ENCODE results near the gene DHX16. TPM values are rescaled to one million over a fixed set of nuclear protein-coding genes. Genes with fewer than 3 reads are reported as not detected.
"Not testable (repeated sequence)": the region's sequence is repeated elsewhere in the genome, so short reads cannot be mapped to it uniquely, and the experiment has no call there.

DHX16 gene
- total RNA-seq, 1 donor from 2014 or later = 50.4 TPM

GRCh38 chr6:30678964-30679726, 6.3 kb upstream of the DHX16 start:
- Mint-ChIP-seq H3K27ac (peak overlapping the region; percentile 99), H3K9me3 (no peaks in the 10 kb centered on the region), H3K4me1 (peaks cover 62% of the 10 kb centered on the region), H3K4me3 (peak overlapping the region; percentile 92), H3K27me3 (no peaks in the 10 kb centered on the region), H3K36me3 (ENCODE audit: low read depth) (peaks cover 67% of the 10 kb centered on the region)
- ChIA-PET POLR2A (interaction anchor here (0.6 to 15.3 kb wide), 12 partner anchors 9 to 166 kb away, joined by 3 to 697 read pairs (median 4); partner anchors contain the start of genes GNL1, MDC1, MRPS18B and NRM), CTCF (interaction anchor here (0.6 to 15.7 kb wide), 20 partner anchors 10 to 408 kb away, joined by 3 to 576 read pairs (median 4); partner anchors contain the start of genes C6orf136, FLOT1, MDC1 and NRM)
- ATAC-seq (ENCODE audit: low read depth) = peak; percentile 33
- DNase-seq = peak; percentile 94
- intact Hi-C loops (cut with micrococcal nuclease) = loop anchor here (1.0 to 10.0 kb wide), 2 partner anchors 43 to 224 kb away; no protein-coding TSS in a partner anchor
- TF ChIP-seq CTCF (IDR thresholded peaks at IDR 0.05) = peak; percentile 73

- H3K9me3 Mint-ChIP-seq = no peaks in the 10 kb centered on the region
- ATAC-seq (ENCODE audit: low read depth) (no peak), DNase-seq (no peak)
- H3K27me3 Mint-ChIP-seq = no peaks in the 10 kb centered on the region
- H3K36me3 Mint-ChIP-seq (ENCODE audit: low read depth) = peaks cover 53% of the 10 kb centered on the region
- ChIA-PET POLR2A (interaction anchor here (0.5 to 15.3 kb wide), 2 partner anchors 46 to 68 kb away, joined by 9 to 697 read pairs; partner anchors contain the start of genes IER3, MDC1 and TUBB), CTCF (interaction anchor here (0.9 to 15.7 kb wide), 2 partner anchors 12 to 52 kb away, joined by 4 to 576 read pairs; partner anchors contain the start of gene TUBB)
- no peak overlapping the region for H3K27ac Mint-ChIP-seq
- intact Hi-C loops (cut with micrococcal nuclease) = loop anchor here (10.0 kb wide), 1 partner anchor 222 kb away; no protein-coding TSS in a partner anchor
- H3K4me3 Mint-ChIP-seq = no peak overlapping the region
- no peak for TF ChIP-seq CTCF (IDR thresholded peaks at IDR 0.05)
- H3K4me1 Mint-ChIP-seq = peaks cover 57% of the 10 kb centered on the region
Measured at GRCh38 chr6:30676660-30677285, 4.0 kb upstream of the DHX16 start.

GRCh38 chr6:30670760-30671527, 1.9 kb downstream of the DHX16 start:
- POLR2A ChIA-PET = interaction anchor here (0.6 to 15.3 kb wide), 4 partner anchors 15 to 189 kb away, joined by 3 to 697 read pairs (median 6); partner anchors contain the start of genes MDC1 and TUBB
- Mint-ChIP-seq H3K36me3 (ENCODE audit: low read depth) (peaks cover 49% of the 10 kb centered on the region), H3K4me3 (peak overlapping the region; percentile 91), H3K27ac (peak overlapping the region; percentile 66), H3K9me3 (no peaks in the 10 kb centered on the region), H3K4me1 (peaks cover 39% of the 10 kb centered on the region), H3K27me3 (no peaks in the 10 kb centered on the region)
- DNase-seq = no peak
- ATAC-seq (ENCODE audit: low read depth) = no peak
- intact Hi-C loops (cut with micrococcal nuclease) = loop anchor here (10.0 kb wide), 1 partner anchor 216 kb away; no protein-coding TSS in a partner anchor
- TF ChIP-seq CTCF (IDR thresholded peaks at IDR 0.05) = no peak
- CTCF ChIA-PET = interaction anchor here (1.7 to 15.7 kb wide), 5 partner anchors 12 to 189 kb away, joined by 3 to 576 read pairs (median 8); partner anchors contain the start of gene TUBB

GRCh38 chr6:30666300-30666699, 6.5 kb downstream of the DHX16 start:
- CTCF ChIA-PET; ATAC-seq (ENCODE audit: low read depth); H3K9me3 Mint-ChIP-seq; DNase-seq; intact Hi-C loops (cut with micrococcal nuclease); H3K27me3 Mint-ChIP-seq; H3K4me3 Mint-ChIP-seq: not testable (repeated sequence)
- peaks cover 16% of the 10 kb centered on the region for H3K4me1 Mint-ChIP-seq
- peaks cover 80% of the 10 kb centered on the region for H3K36me3 Mint-ChIP-seq (ENCODE audit: low read depth)
- H3K27ac Mint-ChIP-seq = peak overlapping the region; percentile 1
- POLR2A ChIA-PET = interaction anchor here (1.6 kb wide), 1 partner anchor 51 kb away, joined by 4 read pairs; the partner anchor contains the start of gene MDC1
